ENCODE measurements around the gene SMIM35. TPM values are rescaled to one million over a fixed set of nuclear protein-coding genes. Genes with fewer than 3 reads are reported as not detected.

The SMIM35 gene
- total RNA-seq, 1 donor = 0.21 TPM

DNA sequence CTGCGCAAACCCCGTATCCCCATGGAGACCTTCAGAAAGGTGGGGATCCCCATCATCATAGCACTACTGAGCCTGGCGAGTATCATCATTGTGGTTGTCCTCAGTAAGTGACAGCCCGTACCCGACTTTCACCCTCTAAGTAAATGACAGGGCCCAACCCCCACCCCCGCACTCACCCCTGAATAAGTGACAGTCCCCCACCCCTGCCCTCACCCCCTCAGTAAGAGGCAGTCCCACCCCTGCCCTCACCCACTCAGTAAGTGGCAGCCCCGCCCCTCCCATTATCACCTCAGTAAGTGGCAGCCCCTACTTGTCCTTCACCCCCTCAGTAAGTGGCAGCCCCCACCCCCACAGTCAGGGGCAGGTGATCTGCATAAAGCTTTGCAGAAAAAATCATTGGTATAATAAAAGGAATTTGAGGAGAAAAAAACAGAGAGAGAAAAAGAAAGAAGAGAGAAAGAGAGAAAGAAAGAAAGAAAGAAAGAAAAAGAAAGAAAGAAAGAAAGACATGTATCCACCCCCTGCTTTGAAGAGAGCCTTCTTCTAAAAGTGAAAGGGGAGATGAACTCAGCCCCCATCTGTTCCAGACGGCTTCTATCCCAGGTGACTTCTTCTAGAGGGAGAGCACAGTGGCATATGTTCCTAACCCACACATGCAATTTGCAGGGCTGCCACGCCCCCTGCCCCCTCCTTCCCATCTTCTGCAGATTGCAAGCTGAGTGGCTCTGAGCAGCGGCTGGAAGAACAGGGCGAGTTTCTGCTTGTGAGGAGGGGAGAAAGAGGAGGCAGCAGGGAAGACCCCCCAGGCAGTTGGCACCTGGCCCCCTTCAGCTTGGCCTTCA lies 12.5 kb upstream of the SMIM35 start:
- Histone ChIP-seq H3K9me3 (ENCODE audit: low read depth, low read length) (no peaks in the 10 kb centered on the region), H3K27me3 (ENCODE audit: insufficient read depth, low read length) (no peaks in the 10 kb centered on the region), H3K4me3 (ENCODE audit: low read length) (no peak overlapping the region), H3K4me1 (ENCODE audit: insufficient read depth, low read length) (no peaks in the 10 kb centered on the region)

DNA sequence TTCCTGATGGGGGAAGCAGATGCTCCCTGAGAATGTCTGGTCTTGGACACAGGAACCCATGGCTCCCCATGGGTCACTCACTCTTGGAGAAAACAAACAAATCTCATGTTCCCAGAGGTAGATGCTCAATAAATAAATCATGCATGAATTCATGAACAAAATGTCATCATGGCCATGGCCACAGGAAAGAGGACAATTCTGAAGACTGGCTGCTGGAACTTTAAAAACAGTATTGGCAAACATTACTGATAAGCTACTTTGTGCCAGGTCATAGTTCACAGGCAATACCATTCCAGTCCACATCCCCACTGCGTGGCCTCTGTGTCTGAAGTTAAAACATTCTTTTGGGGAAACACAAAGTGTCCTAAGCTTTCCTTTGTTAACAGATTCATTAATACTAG lies 9.2 kb upstream of the SMIM35 start:
- Histone ChIP-seq H3K27me3 (ENCODE audit: insufficient read depth, low read length) (no peaks in the 10 kb centered on the region), H3K4me3 (ENCODE audit: low read length) (no peak overlapping the region), H3K9me3 (ENCODE audit: low read depth, low read length) (no peaks in the 10 kb centered on the region), H3K4me1 (ENCODE audit: insufficient read depth, low read length) (no peaks in the 10 kb centered on the region)

DNA sequence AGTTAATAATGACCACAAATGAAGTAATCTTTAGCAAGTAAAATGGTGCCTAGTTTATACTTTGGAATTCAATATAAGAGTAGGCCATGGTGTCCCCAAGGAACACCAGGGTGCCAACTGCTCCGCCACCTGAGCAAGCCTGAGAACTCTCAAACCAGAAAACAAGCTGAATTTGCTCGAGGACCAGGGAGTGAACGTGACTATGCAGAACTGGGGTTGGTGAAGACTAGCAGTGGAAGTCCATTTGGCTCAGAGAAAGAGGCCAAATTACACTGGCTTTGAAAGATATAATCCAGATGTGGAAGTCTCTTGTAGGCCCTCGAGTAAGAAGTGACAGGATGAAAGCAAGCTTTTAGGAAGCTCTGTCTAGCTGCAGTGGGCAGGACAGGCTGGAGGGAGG lies 8.7 kb upstream of the SMIM35 start:
- Histone ChIP-seq H3K4me3 (ENCODE audit: low read length) (no peak overlapping the region), H3K4me1 (ENCODE audit: insufficient read depth, low read length) (no peaks in the 10 kb centered on the region), H3K27me3 (ENCODE audit: insufficient read depth, low read length) (no peaks in the 10 kb centered on the region)

DNA sequence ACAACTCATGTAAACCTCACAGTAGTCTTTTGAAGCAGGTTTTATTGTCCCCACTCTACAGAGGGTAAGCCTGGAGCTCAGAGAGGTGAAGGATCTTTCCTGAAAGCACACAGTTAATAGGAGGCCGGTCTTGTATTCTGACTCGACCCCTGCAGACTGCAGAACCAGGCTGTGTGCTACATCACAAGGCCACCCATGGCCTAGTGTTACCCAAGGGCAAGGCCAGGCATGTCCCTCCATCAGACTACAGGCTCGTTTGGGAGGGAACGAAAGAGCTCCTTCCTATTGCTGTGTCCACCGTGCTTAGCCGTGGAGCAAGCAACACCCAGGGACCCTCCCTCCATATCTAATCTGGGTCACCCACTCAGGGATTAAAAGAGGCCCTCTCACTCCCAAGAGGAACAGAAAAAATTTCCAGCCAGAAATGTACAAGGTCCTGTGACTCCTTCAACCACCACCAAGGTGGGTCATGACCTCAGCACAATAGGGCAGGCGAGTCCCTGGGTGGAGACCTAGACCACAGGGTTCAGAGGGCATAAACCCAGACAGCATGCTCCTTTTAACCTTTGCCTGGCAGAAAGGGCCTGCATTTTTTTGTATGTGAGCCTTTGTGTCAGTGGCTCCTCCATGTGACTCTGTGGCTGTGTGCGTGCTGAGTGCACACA lies 6.3 kb upstream of the SMIM35 start:
- H3K9me3 ChIP-seq (ENCODE audit: low read depth, low read length) = no peaks in the 10 kb centered on the region
- peaks cover 13% of the 10 kb centered on the region for H3K4me1 ChIP-seq (ENCODE audit: insufficient read depth, low read length)
- no peaks in the 10 kb centered on the region for H3K27me3 ChIP-seq (ENCODE audit: insufficient read depth, low read length)
- no peak overlapping the region for H3K4me3 ChIP-seq (ENCODE audit: low read length)

More for the DNA sequence above, 8.7 kb upstream of the SMIM35 start:
- no peaks in the 10 kb centered on the region for H3K9me3 ChIP-seq (ENCODE audit: low read depth, low read length)

DNA sequence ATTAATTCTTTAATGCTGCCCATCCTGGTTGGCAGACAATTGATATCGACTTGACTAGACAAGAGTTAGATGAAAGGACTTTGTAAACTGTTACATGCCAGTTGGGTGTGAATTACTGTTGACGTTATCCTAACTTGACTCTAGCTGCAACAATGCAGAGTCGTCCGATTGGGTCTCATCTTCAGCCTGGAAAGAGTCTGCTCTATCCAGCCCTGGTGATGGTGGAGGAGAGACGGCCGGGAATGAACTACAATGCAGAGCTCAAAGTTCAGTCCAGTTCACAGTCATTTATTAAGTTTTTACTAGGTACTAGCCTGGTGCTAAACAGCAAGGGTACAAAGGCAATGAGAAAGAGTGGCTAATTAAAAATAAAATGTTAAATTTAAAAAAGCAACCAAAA lies 4.9 kb upstream of the SMIM35 start:
- Histone ChIP-seq H3K9me3 (ENCODE audit: low read depth, low read length) (no peaks in the 10 kb centered on the region), H3K4me1 (ENCODE audit: insufficient read depth, low read length) (peaks cover 27% of the 10 kb centered on the region), H3K4me3 (ENCODE audit: low read length) (no peak overlapping the region), H3K27me3 (ENCODE audit: insufficient read depth, low read length) (no peaks in the 10 kb centered on the region)

DNA sequence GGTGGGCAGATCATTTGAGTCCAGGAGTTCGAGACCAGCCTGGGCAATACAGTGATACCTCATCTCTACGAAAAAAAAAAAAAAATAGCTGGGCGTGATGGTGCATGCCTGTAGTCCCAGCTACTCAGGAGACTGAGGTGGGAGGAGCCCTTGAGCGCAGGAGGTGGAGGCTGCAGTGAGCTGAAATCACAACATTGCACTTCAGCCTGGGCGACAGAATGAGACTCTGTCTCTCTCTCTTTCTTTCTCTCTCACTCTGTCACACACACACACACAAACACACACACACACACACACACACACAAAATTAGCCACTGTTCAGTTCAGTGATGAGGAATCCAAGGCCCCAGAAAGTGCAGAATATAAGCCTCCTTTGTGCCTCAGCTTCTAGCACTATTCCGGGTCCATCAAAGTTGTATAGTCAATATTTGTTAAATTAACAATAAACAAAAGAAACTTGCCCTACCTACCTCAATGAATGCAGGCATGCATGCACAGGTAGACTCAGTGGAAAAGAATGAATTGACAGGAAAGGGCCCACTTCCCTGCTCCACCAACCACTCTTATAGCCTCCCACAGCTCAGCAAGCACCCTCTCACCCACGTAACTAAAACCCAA lies 3.9 kb upstream of the SMIM35 start:
- Histone ChIP-seq H3K4me1 (ENCODE audit: insufficient read depth, low read length) (peaks cover 30% of the 10 kb centered on the region), H3K27me3 (ENCODE audit: insufficient read depth, low read length) (no peaks in the 10 kb centered on the region), H3K4me3 (ENCODE audit: low read length) (no peak overlapping the region), H3K9me3 (ENCODE audit: low read depth, low read length) (no peaks in the 10 kb centered on the region)

DNA sequence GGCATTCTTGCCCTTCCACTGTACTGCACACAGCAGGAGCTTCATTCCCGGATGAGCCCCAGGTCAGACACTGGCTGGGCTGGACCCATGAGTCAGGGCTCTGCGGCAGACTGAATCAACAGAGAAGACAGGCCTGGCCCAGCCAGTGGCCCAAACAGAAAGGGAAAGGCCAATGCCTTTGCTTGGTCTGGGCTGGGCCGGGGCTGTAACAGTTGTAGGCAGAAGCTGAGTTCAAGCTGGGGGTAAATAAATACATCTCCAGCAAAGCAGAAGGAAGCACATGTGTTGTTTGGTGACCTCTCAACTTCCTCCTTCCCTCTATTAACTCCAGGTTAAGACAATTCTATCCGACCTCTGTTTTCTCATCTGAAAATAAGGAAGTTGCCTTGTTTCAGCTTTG lies 1.8 kb upstream of the SMIM35 start:
- H3K4me3 ChIP-seq (ENCODE audit: low read length) = no peak overlapping the region
- peaks cover 50% of the 10 kb centered on the region for H3K4me1 ChIP-seq (ENCODE audit: insufficient read depth, low read length)

DNA sequence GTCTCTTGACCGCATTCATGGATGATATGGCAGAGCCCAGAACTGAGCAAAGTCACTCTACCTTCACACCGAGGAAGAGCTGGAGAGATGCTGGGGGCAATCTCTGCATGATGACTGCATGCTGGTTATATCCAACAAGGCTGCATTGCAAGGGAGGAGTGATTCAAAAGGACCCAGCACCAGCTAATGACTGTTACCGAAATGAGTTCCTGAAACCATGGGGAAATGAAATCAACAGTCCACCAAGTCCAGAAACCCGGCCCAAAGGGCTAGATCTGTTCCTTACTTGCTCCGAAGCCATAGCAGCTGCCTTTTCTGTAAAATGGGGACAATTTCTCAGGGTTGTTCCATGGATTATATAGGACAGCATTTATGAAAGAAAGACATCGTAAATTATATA lies 1.2 kb upstream of the SMIM35 start:
- H3K9me3 ChIP-seq (ENCODE audit: low read depth, low read length) = no peaks in the 10 kb centered on the region
- no peaks in the 10 kb centered on the region for H3K27me3 ChIP-seq (ENCODE audit: insufficient read depth, low read length)
- no peak overlapping the region for H3K4me3 ChIP-seq (ENCODE audit: low read length)
- H3K4me1 ChIP-seq (ENCODE audit: insufficient read depth, low read length) = peaks cover 56% of the 10 kb centered on the region

More for the DNA sequence above, 1.8 kb upstream of the SMIM35 start:
- no peaks in the 10 kb centered on the region for H3K27me3 ChIP-seq (ENCODE audit: insufficient read depth, low read length)
- H3K9me3 ChIP-seq (ENCODE audit: low read depth, low read length) = no peaks in the 10 kb centered on the region

DNA sequence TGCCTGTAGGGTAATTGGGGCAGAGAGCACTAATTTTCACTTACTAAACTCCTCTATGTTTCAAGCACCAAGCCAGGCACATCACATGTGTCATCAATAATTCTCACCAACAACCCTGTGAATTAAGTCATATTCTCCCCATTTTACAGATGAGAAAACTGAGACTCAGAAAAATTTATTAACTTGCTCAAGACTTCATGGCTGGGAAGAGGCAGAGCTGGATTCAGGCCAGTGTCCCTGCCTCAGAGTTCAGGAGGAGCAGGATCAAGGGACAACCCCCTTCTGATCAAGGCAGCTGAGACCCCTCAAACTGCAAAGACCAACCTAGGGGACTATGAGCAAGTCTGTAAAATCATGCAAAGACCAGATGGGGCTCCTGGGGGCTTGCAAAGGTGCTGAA lies 2.1 kb downstream of the SMIM35 start:
- Histone ChIP-seq H3K27me3 (ENCODE audit: insufficient read depth, low read length) (no peaks in the 10 kb centered on the region), H3K4me3 (ENCODE audit: low read length) (no peak overlapping the region), H3K9me3 (ENCODE audit: low read depth, low read length) (no peaks in the 10 kb centered on the region), H3K4me1 (ENCODE audit: insufficient read depth, low read length) (peaks cover 83% of the 10 kb centered on the region)

DNA sequence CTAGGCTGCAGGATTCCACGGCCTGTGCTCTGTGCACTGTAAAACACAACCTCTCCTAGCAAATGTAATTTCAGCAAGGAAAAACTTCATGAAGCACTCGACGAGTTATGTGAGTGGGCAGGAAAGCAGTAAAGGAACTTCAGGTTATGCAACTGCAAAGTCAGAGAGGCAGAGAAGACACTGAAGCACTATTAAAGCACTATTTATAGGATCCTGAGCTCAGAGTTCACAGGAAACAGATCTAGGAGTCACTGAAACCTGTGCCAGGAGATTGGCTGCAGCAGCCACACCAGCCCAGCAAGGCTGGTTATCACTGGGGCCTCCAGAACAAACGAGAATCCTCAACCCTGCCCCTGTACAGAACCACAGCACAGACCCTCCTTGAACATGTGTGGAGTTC lies 2.5 kb downstream of the SMIM35 start:
- Histone ChIP-seq H3K4me3 (ENCODE audit: low read length) (no peak overlapping the region), H3K4me1 (ENCODE audit: insufficient read depth, low read length) (peaks cover 80% of the 10 kb centered on the region), H3K9me3 (ENCODE audit: low read depth, low read length) (no peaks in the 10 kb centered on the region), H3K27me3 (ENCODE audit: insufficient read depth, low read length) (no peaks in the 10 kb centered on the region)

DNA sequence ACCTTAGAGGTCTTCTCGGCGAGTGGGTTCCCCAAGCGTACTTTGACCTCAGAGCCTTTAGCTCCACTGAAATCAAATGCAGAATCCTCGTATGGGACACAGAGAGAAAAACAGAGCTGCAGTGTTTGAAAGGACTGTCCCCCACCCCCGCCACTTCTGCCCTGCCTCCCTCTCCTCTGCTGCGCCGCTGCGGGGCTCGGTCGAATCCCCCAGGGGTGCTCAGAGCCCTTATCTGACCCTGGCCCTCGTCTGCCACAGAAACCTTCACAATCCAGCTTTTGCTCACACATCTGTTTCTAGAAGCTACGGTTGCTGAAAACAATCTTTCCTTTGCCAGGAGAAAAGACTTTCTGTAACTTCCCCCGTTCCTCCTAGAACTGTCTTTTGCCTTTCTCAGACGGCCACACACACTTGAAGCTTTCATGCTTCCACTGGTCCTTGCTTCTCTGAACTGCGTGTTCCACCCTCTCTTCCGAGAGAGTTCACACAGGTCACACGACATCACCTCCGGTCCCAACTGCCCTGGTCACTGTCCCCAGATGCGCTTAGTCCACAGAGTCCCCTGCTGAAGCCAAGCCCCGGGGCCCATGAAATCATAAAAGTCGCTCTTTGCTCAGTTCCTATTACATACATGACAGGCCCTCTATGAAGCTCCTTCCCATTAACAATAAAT lies 3.7 kb downstream of the SMIM35 start:
- H3K27me3 ChIP-seq (ENCODE audit: insufficient read depth, low read length) = no peaks in the 10 kb centered on the region
- peaks cover 74% of the 10 kb centered on the region for H3K4me1 ChIP-seq (ENCODE audit: insufficient read depth, low read length)
- H3K4me3 ChIP-seq (ENCODE audit: low read length) = no peak overlapping the region
- H3K9me3 ChIP-seq (ENCODE audit: low read depth, low read length) = no peaks in the 10 kb centered on the region

DNA sequence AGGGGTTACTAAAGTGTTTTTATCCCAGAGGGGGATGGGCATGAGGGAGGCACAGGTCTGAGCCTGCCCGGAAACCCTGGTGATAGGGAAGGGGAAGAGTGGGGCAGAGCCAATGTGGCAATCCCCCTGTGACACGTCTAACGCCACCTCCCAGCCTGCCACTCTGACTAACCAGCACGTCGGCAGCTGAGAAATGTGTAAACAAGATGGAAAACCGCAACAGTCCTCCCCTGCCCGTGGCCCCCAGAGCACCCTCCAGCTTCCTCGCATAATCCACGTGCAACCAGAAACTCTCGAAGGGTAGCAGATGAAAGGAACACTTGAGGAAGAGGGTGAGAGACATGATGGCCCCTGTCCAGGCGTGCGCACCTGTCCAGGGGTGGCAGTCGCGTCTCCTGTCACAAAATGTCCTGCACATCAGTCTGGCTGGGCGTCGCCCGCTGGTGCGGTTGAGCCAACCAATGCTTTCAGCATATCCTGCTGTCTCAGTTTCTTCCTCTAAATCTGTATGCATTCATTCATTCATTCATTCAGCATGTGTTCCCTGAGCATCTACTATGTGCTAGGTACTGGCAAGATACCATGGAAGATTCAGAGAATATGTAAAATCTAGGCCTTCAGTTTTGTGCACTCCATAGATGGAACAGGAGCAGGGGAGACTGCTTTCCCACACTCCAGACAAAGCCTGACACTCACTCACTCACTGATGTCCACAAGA lies 5.4 kb downstream of the SMIM35 start:
- H3K9me3 ChIP-seq (ENCODE audit: low read depth, low read length) = no peaks in the 10 kb centered on the region
- no peaks in the 10 kb centered on the region for H3K27me3 ChIP-seq (ENCODE audit: insufficient read depth, low read length)
- peaks cover 59% of the 10 kb centered on the region for H3K4me1 ChIP-seq (ENCODE audit: insufficient read depth, low read length)
- no peak overlapping the region for H3K4me3 ChIP-seq (ENCODE audit: low read length)

DNA sequence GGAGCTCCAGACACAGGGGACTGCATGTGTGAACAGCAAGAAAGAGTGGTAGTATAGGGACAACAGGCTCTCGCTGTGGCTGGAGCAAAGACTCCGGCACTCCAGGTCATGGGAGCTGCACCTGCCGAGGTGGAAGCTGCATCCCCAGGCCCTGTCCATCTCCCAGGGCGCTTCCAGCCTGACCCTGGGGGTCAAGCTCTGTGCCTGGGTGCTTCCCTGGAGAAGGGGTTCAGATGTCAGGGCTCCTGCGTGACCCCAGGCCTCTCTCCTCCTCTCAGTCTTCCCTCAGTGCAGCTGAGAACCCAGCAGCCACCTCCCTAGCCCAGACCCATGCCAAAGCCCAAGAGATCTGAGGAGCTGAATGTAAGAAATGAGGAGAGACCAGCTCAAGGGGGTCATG lies 6.5 kb downstream of the SMIM35 start:
- Histone ChIP-seq H3K9me3 (ENCODE audit: low read depth, low read length) (no peaks in the 10 kb centered on the region), H3K27me3 (ENCODE audit: insufficient read depth, low read length) (no peaks in the 10 kb centered on the region), H3K4me1 (ENCODE audit: insufficient read depth, low read length) (peaks cover 56% of the 10 kb centered on the region), H3K4me3 (ENCODE audit: low read length) (no peak overlapping the region)

DNA sequence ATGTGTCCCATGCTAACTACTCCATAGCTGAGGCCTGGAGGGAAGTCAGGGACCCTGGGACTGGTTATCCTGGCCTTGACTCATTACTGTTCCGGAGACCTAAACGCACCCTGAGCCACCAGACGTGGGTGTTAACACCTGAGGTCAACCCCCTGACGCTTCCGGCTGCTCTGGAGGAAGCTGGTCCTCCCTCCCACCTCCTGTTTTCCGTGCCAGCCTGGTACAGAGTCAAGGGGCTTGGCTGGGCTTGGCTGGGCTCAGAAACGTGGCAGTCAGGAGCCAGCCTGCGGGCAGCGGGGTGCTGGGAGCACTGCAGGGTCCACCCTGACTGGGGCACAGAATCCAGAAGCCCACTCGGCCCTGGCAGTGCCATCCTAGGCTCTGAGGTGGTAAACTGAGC lies 7.3 kb downstream of the SMIM35 start:
- no peaks in the 10 kb centered on the region for H3K27me3 ChIP-seq (ENCODE audit: insufficient read depth, low read length)
- H3K4me3 ChIP-seq (ENCODE audit: low read length) = no peak overlapping the region
- H3K9me3 ChIP-seq (ENCODE audit: low read depth, low read length) = no peaks in the 10 kb centered on the region
- peaks cover 49% of the 10 kb centered on the region for H3K4me1 ChIP-seq (ENCODE audit: insufficient read depth, low read length)

Data from mononuclear cell (primary cell).